Glutamatergic neuron (in vitro differentiated cells): ENCODE results near the gene CORO2A. TPM values are rescaled to one million over a fixed set of nuclear protein-coding genes. Genes with fewer than 3 reads are reported as not detected.
A peak's percentile ranks its signal among the peaks of the same experiment; 100 is the strongest.

Source experiments
- DNase-seq: peaks from one replicate; pipeline ENCODE4 v3.0.0; 2022
- H3K27ac Mint-ChIP-seq: one replicate; pipeline ENCODE4 v1.8.0; 2020; ENCODE audit warnings: mild to moderate bottlenecking, mixed read lengths, inconsistent platforms; ENCODE audit not compliant: unreplicated experiment
- H3K27me3 Mint-ChIP-seq: one replicate; pipeline ENCODE4 v1.8.0; 2020; ENCODE audit warnings: mild to moderate bottlenecking, moderate library complexity, mixed read lengths, inconsistent platforms; ENCODE audit not compliant: unreplicated experiment
- H3K36me3 Mint-ChIP-seq: one replicate; pipeline ENCODE4 v1.8.0; 2020; ENCODE audit warnings: mild to moderate bottlenecking, mixed read lengths, inconsistent platforms; ENCODE audit not compliant: unreplicated experiment
- H3K4me1 Mint-ChIP-seq: one replicate; pipeline ENCODE4 v1.8.0; 2020; ENCODE audit warnings: mild to moderate bottlenecking, low read depth, mixed read lengths, inconsistent platforms; ENCODE audit not compliant: unreplicated experiment
- H3K4me3 Mint-ChIP-seq: one replicate; pipeline ENCODE4 v1.8.0; 2020; ENCODE audit warnings: mild to moderate bottlenecking, mixed read lengths, inconsistent platforms; ENCODE audit not compliant: unreplicated experiment
- H3K9me3 Mint-ChIP-seq: one replicate; pipeline ENCODE4 v1.8.0; 2020; ENCODE audit warnings: mild to moderate bottlenecking, moderate library complexity, mixed read lengths, inconsistent platforms; ENCODE audit not compliant: unreplicated experiment
- total RNA-seq: library from RNA; stranded (reverse); fragmentation: NEBNext Ultra II Directional; extraction: Animal tissue kit (Norgen Biotek cat#: 25700); gene quantifications from one replicate; pipeline ENCODE4 v1.2.1, GENCODE V29; 2021; ENCODE audit not compliant: unreplicated experiment
- TF ChIP-seq, protein P1 (sequence below): fragments of 200-600 bp; sonication (generic); IDR thresholded peaks from one replicate; pipeline ENCODE4 v1.5.0; 2021; ENCODE audit not compliant: partially characterized antibody, unreplicated experiment

The CORO2A gene
- total RNA-seq, 1 donor from 2014 or later = 23.9 TPM

DNA sequence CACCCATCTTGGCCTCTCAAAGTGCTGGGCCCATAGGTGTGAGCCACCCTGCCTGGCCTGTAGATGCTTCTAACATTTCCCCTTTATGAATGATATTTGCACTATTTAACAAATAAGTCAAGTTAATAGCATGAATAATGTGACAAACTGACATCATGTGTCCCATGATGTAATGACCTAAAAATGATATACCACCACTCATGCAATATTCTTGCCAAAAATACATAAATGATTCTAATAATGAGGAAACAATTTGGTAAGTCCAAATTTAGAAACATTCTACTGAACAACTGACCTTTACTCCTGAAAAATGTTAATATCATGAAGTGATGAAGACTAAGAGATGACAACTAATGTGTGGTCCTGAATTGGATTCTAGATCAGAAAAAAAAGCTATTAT lies 39.9 kb downstream of the CORO2A start:
- no peaks in the 10 kb centered on the region for H3K4me1 Mint-ChIP-seq
- no peak overlapping the region for H3K4me3 Mint-ChIP-seq
- H3K27ac Mint-ChIP-seq = no peak overlapping the region
- DNase-seq = no peak
- peaks cover 6% of the 10 kb centered on the region for H3K27me3 Mint-ChIP-seq
- H3K36me3 Mint-ChIP-seq = no peaks in the 10 kb centered on the region
- H3K9me3 Mint-ChIP-seq = peaks cover 5% of the 10 kb centered on the region
- TF ChIP-seq, protein P1, sequence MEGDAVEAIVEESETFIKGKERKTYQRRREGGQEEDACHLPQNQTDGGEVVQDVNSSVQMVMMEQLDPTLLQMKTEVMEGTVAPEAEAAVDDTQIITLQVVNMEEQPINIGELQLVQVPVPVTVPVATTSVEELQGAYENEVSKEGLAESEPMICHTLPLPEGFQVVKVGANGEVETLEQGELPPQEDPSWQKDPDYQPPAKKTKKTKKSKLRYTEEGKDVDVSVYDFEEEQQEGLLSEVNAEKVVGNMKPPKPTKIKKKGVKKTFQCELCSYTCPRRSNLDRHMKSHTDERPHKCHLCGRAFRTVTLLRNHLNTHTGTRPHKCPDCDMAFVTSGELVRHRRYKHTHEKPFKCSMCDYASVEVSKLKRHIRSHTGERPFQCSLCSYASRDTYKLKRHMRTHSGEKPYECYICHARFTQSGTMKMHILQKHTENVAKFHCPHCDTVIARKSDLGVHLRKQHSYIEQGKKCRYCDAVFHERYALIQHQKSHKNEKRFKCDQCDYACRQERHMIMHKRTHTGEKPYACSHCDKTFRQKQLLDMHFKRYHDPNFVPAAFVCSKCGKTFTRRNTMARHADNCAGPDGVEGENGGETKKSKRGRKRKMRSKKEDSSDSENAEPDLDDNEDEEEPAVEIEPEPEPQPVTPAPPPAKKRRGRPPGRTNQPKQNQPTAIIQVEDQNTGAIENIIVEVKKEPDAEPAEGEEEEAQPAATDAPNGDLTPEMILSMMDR = no peak

DNA sequence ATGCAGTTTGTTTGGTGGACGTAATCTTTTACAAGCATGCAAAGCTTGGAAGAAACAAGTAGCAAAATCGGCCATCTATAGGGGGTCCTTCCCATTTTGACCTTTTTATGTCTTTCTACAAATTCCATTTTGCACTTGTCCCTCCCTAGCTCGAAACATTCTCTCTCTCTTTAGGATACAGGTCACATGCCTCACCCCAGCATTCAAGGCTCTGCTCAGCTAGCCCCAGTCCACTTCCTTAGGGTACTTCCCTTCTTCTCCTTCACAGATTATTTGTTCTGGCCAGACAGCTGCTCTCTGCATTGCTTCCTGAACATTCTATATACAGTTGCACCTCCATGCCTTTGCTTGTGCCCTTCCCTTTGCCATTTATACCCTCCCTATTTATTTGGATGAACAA lies 41.7 kb downstream of the CORO2A start:
- DNase-seq = no peak
- peaks cover 4% of the 10 kb centered on the region for H3K9me3 Mint-ChIP-seq
- no peak overlapping the region for H3K27ac Mint-ChIP-seq
- H3K4me1 Mint-ChIP-seq = peaks cover 3% of the 10 kb centered on the region
- H3K36me3 Mint-ChIP-seq = no peaks in the 10 kb centered on the region
- TF ChIP-seq, protein P1 = no peak
- peaks cover 6% of the 10 kb centered on the region for H3K27me3 Mint-ChIP-seq
- no peak overlapping the region for H3K4me3 Mint-ChIP-seq

DNA sequence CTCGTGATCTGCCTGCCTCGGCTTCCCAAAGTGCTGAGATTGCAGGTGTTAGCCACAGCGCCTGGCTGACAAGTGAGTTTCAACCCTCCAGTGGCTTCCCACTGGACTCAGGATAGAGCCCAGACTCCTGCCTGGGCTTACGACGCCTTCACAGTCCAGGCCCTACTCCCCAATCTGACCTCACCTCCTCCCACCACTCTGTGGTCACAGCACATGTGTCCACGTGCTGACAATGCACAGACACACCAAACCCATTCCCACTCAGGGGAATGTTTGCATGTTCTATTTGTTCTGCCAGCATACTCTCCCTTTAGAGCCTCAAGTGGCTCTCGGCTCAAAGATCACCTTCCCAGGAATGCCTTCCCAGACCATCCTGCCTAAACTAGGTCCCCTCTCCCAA lies 42.3 kb downstream of the CORO2A start:
- H3K27me3 Mint-ChIP-seq = peaks cover 6% of the 10 kb centered on the region
- TF ChIP-seq, protein P1 = no peak
- no peaks in the 10 kb centered on the region for H3K36me3 Mint-ChIP-seq
- H3K9me3 Mint-ChIP-seq = peaks cover 3% of the 10 kb centered on the region
- no peak for DNase-seq
- H3K4me1 Mint-ChIP-seq = peaks cover 3% of the 10 kb centered on the region
- H3K27ac Mint-ChIP-seq = no peak overlapping the region
- no peak overlapping the region for H3K4me3 Mint-ChIP-seq

DNA sequence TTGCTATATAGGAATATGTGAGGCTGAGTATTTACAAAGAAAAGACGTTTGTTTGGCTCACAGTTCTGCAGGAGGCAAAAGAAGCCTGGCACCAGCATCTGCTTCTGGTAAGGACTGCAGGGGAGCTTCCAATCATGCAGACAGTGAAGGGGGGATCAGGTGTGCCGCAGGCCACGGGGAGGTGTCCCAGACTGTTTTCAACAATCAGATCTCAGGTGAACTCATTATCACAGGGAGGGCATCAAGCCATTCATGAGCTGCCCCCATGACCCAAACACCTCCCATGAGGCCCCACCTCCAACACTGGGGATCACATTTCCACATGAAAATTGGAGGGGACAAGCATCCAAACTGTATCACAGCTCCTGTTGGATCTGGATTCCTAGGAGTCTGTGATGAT lies 43.0 kb downstream of the CORO2A start:
- TF ChIP-seq, protein P1 = no peak
- peaks cover 3% of the 10 kb centered on the region for H3K4me1 Mint-ChIP-seq
- H3K27me3 Mint-ChIP-seq = peaks cover 7% of the 10 kb centered on the region
- peak; percentile 4 for DNase-seq
- H3K9me3 Mint-ChIP-seq = peaks cover 3% of the 10 kb centered on the region
- no peak overlapping the region for H3K4me3 Mint-ChIP-seq
- no peak overlapping the region for H3K27ac Mint-ChIP-seq
- H3K36me3 Mint-ChIP-seq = no peaks in the 10 kb centered on the region

DNA sequence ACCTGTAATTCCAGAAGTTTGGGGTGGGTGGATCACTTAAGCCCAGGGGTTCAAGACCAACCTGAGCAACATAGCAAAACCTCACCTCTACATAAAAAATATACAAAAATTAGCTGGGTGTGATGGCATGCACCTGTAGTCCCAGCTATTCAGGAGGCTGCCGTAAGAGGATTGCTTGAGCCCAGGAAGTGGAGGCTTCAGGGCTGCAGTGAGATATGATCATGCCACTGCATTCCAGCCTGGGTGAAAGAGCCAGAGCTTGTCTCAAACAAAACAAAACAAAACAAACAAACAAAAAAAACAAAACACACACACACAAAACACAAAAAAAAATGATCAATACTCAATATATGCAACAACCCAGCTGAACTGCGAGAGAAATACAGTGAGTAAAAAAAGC lies 44.0 kb downstream of the CORO2A start:
- TF ChIP-seq, protein P1 = no peak
- H3K36me3 Mint-ChIP-seq = no peaks in the 10 kb centered on the region
- DNase-seq = no peak
- no peak overlapping the region for H3K4me3 Mint-ChIP-seq
- H3K27ac Mint-ChIP-seq = no peak overlapping the region
- H3K9me3 Mint-ChIP-seq = peaks cover 5% of the 10 kb centered on the region
- H3K27me3 Mint-ChIP-seq = peaks cover 6% of the 10 kb centered on the region
- H3K4me1 Mint-ChIP-seq = peaks cover 5% of the 10 kb centered on the region
